Neural progenitor cell (in vitro differentiated cells): ENCODE results near the gene CAB39L.

Experiments
- EZH2 ChIP-seq: fragments of 200-600 bp; sonication (generic); IDR thresholded peaks from 2 replicates; pipeline ENCODE4 v1.6.1; 2017; ENCODE audit warnings: antibody characterized with exemption, mild to moderate bottlenecking, moderate library complexity
- EZH2phosphoT487 ChIP-seq: fragments of 200-600 bp; sonication (generic); IDR thresholded peaks from 2 replicates; pipeline ENCODE4 v1.6.1; 2017; ENCODE audit warnings: antibody characterized with exemption
- TF ChIP-seq, protein P1 (sequence below): fragments of 200-600 bp; sonication (generic); IDR thresholded peaks from 2 replicates; pipeline ENCODE4 v1.5.1; 2017; ENCODE audit warnings: antibody characterized with exemption, mild to moderate bottlenecking

DNA sequence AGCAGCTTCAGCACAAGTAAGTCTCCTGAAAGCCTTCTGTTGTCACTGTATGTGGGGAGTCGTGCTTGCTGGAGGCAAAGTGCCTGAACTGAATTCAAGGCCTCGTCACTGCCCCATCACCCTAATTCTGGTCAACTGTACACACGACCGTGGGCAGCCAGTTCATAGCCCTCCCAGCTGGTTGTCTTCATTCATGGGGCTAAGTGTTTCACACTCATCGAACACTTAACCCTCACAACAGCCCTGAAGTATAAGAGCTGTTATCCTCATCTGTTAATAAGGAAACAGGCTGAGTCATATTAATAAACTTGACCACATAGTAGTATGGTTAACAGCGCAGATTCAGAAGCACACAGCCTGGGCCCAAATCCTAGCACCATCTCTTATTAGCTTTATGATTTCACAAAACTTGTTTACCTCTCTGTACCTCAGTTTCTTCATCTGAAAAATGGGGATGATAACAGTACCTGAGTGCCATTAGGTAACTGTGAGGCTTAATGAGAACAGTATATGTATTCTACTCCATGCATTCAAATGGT, 129.5 kb downstream of the CAB39L start:
- TF ChIP-seq, protein P1, sequence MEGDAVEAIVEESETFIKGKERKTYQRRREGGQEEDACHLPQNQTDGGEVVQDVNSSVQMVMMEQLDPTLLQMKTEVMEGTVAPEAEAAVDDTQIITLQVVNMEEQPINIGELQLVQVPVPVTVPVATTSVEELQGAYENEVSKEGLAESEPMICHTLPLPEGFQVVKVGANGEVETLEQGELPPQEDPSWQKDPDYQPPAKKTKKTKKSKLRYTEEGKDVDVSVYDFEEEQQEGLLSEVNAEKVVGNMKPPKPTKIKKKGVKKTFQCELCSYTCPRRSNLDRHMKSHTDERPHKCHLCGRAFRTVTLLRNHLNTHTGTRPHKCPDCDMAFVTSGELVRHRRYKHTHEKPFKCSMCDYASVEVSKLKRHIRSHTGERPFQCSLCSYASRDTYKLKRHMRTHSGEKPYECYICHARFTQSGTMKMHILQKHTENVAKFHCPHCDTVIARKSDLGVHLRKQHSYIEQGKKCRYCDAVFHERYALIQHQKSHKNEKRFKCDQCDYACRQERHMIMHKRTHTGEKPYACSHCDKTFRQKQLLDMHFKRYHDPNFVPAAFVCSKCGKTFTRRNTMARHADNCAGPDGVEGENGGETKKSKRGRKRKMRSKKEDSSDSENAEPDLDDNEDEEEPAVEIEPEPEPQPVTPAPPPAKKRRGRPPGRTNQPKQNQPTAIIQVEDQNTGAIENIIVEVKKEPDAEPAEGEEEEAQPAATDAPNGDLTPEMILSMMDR, result no peak
- TF ChIP-seq EZH2, result no peak
- no peak for TF ChIP-seq EZH2phosphoT487
